SK-N-MC (cell line): Measurements from ENCODE around the gene NLRC5.

Experiments used
- EZH2 ChIP-seq: fragments of 200-600 bp; sonication (generic); IDR thresholded peaks from one replicate; pipeline ENCODE4 v1.6.1; 2017; ENCODE audit warnings: antibody characterized with exemption
- FOXP2 ChIP-seq: optimal IDR thresholded peaks from 2 replicates; pipeline ENCODE3; 2011; ENCODE audit warnings: mild to moderate bottlenecking, moderate library complexity; ENCODE audit not compliant: insufficient read depth; ENCODE audit errors: extremely low read length, control extremely low read depth
- POLR2AphosphoS5 ChIP-seq: IDR thresholded peaks from 2 replicates; pipeline ENCODE4 v1.6.1; 2012; ENCODE audit warnings: mild to moderate bottlenecking, low read depth, low read length, borderline replicate concordance

DNA sequence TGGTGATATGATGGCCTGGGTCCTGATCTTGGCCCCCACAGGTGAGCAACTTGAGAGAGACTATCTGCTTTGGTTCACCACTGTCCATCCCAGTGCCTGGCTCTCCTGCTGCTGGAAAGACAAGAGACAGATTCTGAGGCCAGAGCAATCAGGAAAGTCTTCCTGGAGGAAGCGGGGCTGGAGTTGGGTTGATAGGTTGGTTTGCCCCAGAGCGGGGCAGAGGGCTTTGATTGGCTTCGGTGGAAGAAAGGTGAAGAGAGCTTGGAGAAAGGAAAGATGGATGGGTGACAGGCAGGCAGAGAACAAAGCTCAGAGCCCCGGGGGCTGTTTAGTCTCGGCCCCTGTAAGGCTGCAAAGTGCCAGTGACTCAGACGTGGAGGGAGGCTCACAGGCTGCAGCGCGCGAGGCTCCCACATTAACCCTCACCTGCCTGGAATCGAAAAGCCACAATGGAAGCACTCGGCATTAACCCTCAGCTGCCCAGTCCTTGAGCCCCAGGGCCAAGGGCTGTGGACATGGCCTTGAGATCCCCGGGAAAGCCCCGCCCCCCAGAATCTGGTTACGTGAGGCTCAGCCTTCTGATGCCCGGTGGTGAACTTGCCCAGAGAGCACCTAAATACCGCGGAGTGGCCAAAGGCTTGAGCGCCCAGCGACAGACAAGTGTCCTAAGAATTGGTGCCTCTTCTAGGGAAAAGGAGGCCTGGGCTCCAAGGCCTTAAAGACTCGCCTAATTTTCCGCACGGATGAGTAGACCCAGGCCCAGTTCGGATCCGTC is 102.0 kb downstream of the NLRC5 start:
- TF ChIP-seq POLR2AphosphoS5 (no peak), EZH2 (no peak), FOXP2 (no peak)
